ENCODE measurements around the gene RFLNA. TPM values are rescaled to one million over a fixed set of nuclear protein-coding genes. Genes with fewer than 3 reads are reported as not detected.

RFLNA gene
- total and polyA plus RNA-seq, 9 donors, result 0.72 to 8.7 (median 3.3) TPM

GRCh38 chr12:124264879-124265278, 30.0 kb upstream of the RFLNA start:
- Histone ChIP-seq H3K4me1 (ENCODE audit: insufficient read depth) (no peaks in the 10 kb centered on the region), H3K27ac (no peak overlapping the region), H3K9me3 (no peaks in the 10 kb centered on the region), H3K27me3 (no peaks in the 10 kb centered on the region), H3K36me3 (no peaks in the 10 kb centered on the region), H3K4me3 (no peak overlapping the region)
- intact Hi-C loops (cut with DNase I), result no loop called here
- no peak for DNase-seq
- TF ChIP-seq, protein P1, sequence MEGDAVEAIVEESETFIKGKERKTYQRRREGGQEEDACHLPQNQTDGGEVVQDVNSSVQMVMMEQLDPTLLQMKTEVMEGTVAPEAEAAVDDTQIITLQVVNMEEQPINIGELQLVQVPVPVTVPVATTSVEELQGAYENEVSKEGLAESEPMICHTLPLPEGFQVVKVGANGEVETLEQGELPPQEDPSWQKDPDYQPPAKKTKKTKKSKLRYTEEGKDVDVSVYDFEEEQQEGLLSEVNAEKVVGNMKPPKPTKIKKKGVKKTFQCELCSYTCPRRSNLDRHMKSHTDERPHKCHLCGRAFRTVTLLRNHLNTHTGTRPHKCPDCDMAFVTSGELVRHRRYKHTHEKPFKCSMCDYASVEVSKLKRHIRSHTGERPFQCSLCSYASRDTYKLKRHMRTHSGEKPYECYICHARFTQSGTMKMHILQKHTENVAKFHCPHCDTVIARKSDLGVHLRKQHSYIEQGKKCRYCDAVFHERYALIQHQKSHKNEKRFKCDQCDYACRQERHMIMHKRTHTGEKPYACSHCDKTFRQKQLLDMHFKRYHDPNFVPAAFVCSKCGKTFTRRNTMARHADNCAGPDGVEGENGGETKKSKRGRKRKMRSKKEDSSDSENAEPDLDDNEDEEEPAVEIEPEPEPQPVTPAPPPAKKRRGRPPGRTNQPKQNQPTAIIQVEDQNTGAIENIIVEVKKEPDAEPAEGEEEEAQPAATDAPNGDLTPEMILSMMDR (IDR thresholded peaks at IDR 0.05), result no peak
- TF ChIP-seq EP300 (IDR thresholded peaks at IDR 0.05) (no peak), POLR2A (IDR thresholded peaks at IDR 0.05) (no peak)
- 82 to 91% (median 89%) methylated on average over 7 of the region's 7 CpGs for WGBS, 3 donors

GRCh38 chr12:124267205-124267778, 27.6 kb upstream of the RFLNA start:
- intact Hi-C loops (cut with DNase I), result no loop called here
- Histone ChIP-seq H3K27me3 (no peaks in the 10 kb centered on the region), H3K9me3 (no peaks in the 10 kb centered on the region), H3K27ac (no peak overlapping the region), H3K36me3 (no peaks in the 10 kb centered on the region), H3K4me3 (no peak overlapping the region), H3K4me1 (ENCODE audit: insufficient read depth) (no peaks in the 10 kb centered on the region)
- 79 to 84% (median 82%) methylated on average over 4 of the region's 4 CpGs for WGBS, 3 donors
- DNase-seq, result no peak
- TF ChIP-seq EP300 (IDR thresholded peaks at IDR 0.05) (no peak), POLR2A (IDR thresholded peaks at IDR 0.05) (no peak)
- TF ChIP-seq, protein P1 (IDR thresholded peaks at IDR 0.05), result no peak

DNA sequence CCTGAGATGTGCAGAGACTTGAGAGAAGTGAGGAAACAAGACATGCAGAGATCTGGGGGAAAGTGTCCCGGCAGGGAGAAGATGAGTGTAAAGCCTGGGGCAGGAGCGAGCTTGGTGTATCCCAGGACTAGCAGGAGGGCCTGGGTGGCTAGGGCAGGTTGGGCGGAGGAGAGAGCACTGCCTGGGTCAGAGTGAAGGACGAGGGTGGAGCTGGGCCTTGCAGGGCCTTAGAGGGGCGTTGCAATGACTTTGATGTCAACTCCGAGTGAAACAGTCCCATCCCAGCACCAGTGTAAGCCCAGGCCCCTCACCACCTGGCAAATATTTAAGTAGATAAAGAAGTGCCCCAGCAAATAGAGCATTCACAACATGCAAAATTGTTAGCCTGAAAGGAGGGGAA, 24.2 kb upstream of the RFLNA start:
- 90 to 92% (median 90%) methylated on average over 6 of the region's 6 CpGs for WGBS, 3 donors
- no peak for DNase-seq
- H3K4me1 ChIP-seq (ENCODE audit: insufficient read depth), result no peaks in the 10 kb centered on the region
- H3K4me3 ChIP-seq, result no peak overlapping the region
- no peaks in the 10 kb centered on the region for H3K9me3 ChIP-seq
- TF ChIP-seq POLR2A (IDR thresholded peaks at IDR 0.05) (no peak), EP300 (IDR thresholded peaks at IDR 0.05) (no peak)
- TF ChIP-seq, protein P1 (IDR thresholded peaks at IDR 0.05), result no peak
- no peak overlapping the region for H3K27ac ChIP-seq
- H3K27me3 ChIP-seq, result no peaks in the 10 kb centered on the region
- H3K36me3 ChIP-seq, result no peaks in the 10 kb centered on the region
- intact Hi-C loops (cut with DNase I), result no loop called here

- Histone ChIP-seq H3K9me3 (no peaks in the 10 kb centered on the region), H3K4me3 (no peak overlapping the region), H3K27ac (no peak overlapping the region), H3K36me3 (no peaks in the 10 kb centered on the region), H3K4me1 (ENCODE audit: insufficient read depth) (no peaks in the 10 kb centered on the region), H3K27me3 (no peaks in the 10 kb centered on the region)
- intact Hi-C loops (cut with DNase I), result no loop called here
- 94 to 100% (median 97%) methylated on average over 3 of the region's 3 CpGs for WGBS, 3 donors
- TF ChIP-seq, protein P1 (IDR thresholded peaks at IDR 0.05), result no peak
- TF ChIP-seq EP300 (IDR thresholded peaks at IDR 0.05) (no peak), POLR2A (IDR thresholded peaks at IDR 0.05) (no peak)
- no peak for DNase-seq
These were observed 21.3 kb upstream of the RFLNA start for GRCh38 chr12:124273630-124274029.
